Measurements from ENCODE around the gene SMARCD2.

DNA sequence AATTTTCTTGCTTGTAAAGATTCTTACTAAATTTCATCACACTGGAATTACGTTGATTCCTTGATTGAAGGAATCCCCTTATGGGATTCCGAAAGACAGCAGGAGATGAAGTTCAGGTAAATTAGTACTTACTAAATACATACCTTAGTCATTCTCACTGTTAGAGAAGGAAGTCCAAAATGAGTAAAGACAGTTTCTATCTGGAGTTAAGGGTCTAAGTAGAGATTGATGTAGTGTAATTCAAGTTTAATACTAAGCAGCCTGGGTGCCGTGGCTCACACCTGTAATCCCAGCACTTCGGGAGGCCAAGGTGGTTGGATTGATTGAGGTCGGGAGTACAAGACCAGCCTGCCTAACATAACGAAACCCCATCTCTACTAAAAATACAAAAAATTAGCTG lies 59.0 kb downstream of the SMARCD2 start:
- TF ChIP-seq, protein P1, sequence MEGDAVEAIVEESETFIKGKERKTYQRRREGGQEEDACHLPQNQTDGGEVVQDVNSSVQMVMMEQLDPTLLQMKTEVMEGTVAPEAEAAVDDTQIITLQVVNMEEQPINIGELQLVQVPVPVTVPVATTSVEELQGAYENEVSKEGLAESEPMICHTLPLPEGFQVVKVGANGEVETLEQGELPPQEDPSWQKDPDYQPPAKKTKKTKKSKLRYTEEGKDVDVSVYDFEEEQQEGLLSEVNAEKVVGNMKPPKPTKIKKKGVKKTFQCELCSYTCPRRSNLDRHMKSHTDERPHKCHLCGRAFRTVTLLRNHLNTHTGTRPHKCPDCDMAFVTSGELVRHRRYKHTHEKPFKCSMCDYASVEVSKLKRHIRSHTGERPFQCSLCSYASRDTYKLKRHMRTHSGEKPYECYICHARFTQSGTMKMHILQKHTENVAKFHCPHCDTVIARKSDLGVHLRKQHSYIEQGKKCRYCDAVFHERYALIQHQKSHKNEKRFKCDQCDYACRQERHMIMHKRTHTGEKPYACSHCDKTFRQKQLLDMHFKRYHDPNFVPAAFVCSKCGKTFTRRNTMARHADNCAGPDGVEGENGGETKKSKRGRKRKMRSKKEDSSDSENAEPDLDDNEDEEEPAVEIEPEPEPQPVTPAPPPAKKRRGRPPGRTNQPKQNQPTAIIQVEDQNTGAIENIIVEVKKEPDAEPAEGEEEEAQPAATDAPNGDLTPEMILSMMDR (IDR thresholded peaks at IDR 0.05): no peak
- no peak for TF ChIP-seq POLR2A (IDR thresholded peaks at IDR 0.05)
